WI38 (cell line): ENCODE measurements around the gene GCSH.

Experiments used
- H3K4me3 ChIP-seq: 2 replicates; pipeline ENCODE4 v1.5.1; 2011; ENCODE audit warnings: low read depth, mild to moderate bottlenecking, control low read depth, low read length
- CTCF ChIP-seq: IDR thresholded peaks from 2 replicates; pipeline ENCODE4 v1.5.1; 2012; ENCODE audit warnings: low read depth, mild to moderate bottlenecking, control low read depth, low read length

Gene GCSH

GRCh38 chr16:81080233-81080632 lies 16.0 kb downstream of the GCSH start:
- no peak for TF ChIP-seq CTCF
- no peak overlapping the region for H3K4me3 ChIP-seq

GRCh38 chr16:81077076-81077940 lies 18.9 kb downstream of the GCSH start, which contains the start of gene C16orf46:
Gene C16orf46, minus strand, starts transcription at chr16:81077238. Its CDS starts 13,283 bp downstream, at chr16:81063955.
- TF ChIP-seq CTCF = no peak
- H3K4me3 ChIP-seq = peak within 1 kb of the TSS; percentile 77

- no peak for TF ChIP-seq CTCF
- H3K4me3 ChIP-seq = peak overlapping the region; percentile 77
Observed at GRCh38 chr16:81076566-81077075, 19.6 kb downstream of the GCSH start.

GRCh38 chr16:81073560-81074330 lies 22.4 kb downstream of the GCSH start:
- H3K4me3 ChIP-seq = no peak overlapping the region
- TF ChIP-seq CTCF = no peak

- H3K4me3 ChIP-seq = no peak overlapping the region
- TF ChIP-seq CTCF = no peak
Observed at GRCh38 chr16:81071805-81072204, 24.4 kb downstream of the GCSH start.

GRCh38 chr16:81070979-81071378 lies 25.2 kb downstream of the GCSH start:
- H3K4me3 ChIP-seq = no peak overlapping the region
- no peak for TF ChIP-seq CTCF

GRCh38 chr16:81069063-81069462 lies 27.1 kb downstream of the GCSH start:
- TF ChIP-seq CTCF = no peak
- H3K4me3 ChIP-seq = no peak overlapping the region
